Hypothalamus (tissue), 51 donors: Measurements from ENCODE around the gene LBR.
A peak's percentile ranks its signal among the peaks of the same experiment; 100 is the strongest.
"Not testable (repeated sequence)": the region's sequence is repeated elsewhere in the genome, so short reads cannot be mapped to it uniquely, and the experiment has no call there.

Experiments used
- DNase-seq, 51 donors: peaks; one replicate each; lab custom pipeline; 2025; lab: John Stamatoyannopoulos, UW

Gene LBR

GRCh38 chr1:225427235-225428067, at the start of gene LBR:
Gene LBR (minus strand): TSS chr1:225428038. CDS start chr1:225424075, 3,963 bp downstream.
- DNase-seq: peak in 18 of 51 donors; percentile 31 to 73 (median 50)

GRCh38 chr1:225477296-225477911, 49.6 kb upstream of the LBR start:
- no peak for DNase-seq

GRCh38 chr1:225476538-225476988, 48.7 kb upstream of the LBR start:
- DNase-seq: no peak

- no peak for DNase-seq
Observed at GRCh38 chr1:225476100-225476511, 48.3 kb upstream of the LBR start.

GRCh38 chr1:225474986-225475820, 47.4 kb upstream of the LBR start:
- peak in 47 of 51 donors; percentile 27 to 84 (median 56) for DNase-seq

- peak in 1 of 51 donors; percentile 35 for DNase-seq
Observed at GRCh38 chr1:225474439-225474985, 46.7 kb upstream of the LBR start.

- DNase-seq: not testable (repeated sequence)
Observed at GRCh38 chr1:225473676-225474438, 46.0 kb upstream of the LBR start.

GRCh38 chr1:225473266-225473665, 45.4 kb upstream of the LBR start:
- peak in 10 of 51 donors; percentile 21 to 59 (median 31) for DNase-seq

- DNase-seq: no peak
Observed at GRCh38 chr1:225471453-225472301, 43.8 kb upstream of the LBR start.

- DNase-seq: no peak
Observed at GRCh38 chr1:225471109-225471452, 43.2 kb upstream of the LBR start.

GRCh38 chr1:225470211-225471108, 42.6 kb upstream of the LBR start:
- DNase-seq: no peak

- DNase-seq: no peak
Observed at GRCh38 chr1:225469051-225469450, 41.2 kb upstream of the LBR start.

- DNase-seq: no peak
Observed at GRCh38 chr1:225468270-225469020, 40.6 kb upstream of the LBR start.

- DNase-seq: peak in 22 of 51 donors; percentile 10 to 44 (median 24)
Observed at GRCh38 chr1:225467193-225468020, 39.6 kb upstream of the LBR start.

- no peak for DNase-seq
Observed at GRCh38 chr1:225466848-225467192, 39.0 kb upstream of the LBR start.

GRCh38 chr1:225465793-225466517, 38.1 kb upstream of the LBR start:
- DNase-seq: no peak
